Midbrain (tissue), 1 donor: Measurements from ENCODE around the gene MAP7D1.
"Not testable (repeated sequence)": the region's sequence is repeated elsewhere in the genome, so short reads cannot be mapped to it uniquely, and the experiment has no call there.

Source experiments
- DNase-seq: peaks from one replicate; lab custom pipeline; 2025; lab: John Stamatoyannopoulos, UW

MAP7D1 gene

GRCh38 chr1:36203554-36204346 is 47.8 kb downstream of the MAP7D1 start:
- DNase-seq: peak; percentile 63

- peak; percentile 36 for DNase-seq
Observed at GRCh38 chr1:36204347-36204909, 48.5 kb downstream of the MAP7D1 start.

GRCh38 chr1:36206323-36206858 is 50.4 kb downstream of the MAP7D1 start:
- no peak for DNase-seq

- peak; percentile 26 for DNase-seq
Observed at GRCh38 chr1:36207339-36207738, 51.4 kb downstream of the MAP7D1 start.

- no peak for DNase-seq
Observed at GRCh38 chr1:36208978-36209703, 53.2 kb downstream of the MAP7D1 start.

- DNase-seq: no peak
Observed at GRCh38 chr1:36211307-36211706, 55.3 kb downstream of the MAP7D1 start.

- no peak for DNase-seq
Observed at GRCh38 chr1:36211841-36212240, 55.9 kb downstream of the MAP7D1 start.

GRCh38 chr1:36212782-36213181 is 56.8 kb downstream of the MAP7D1 start:
- DNase-seq: no peak

GRCh38 chr1:36217670-36218069 is 61.7 kb downstream of the MAP7D1 start:
- DNase-seq: peak; percentile 71

- not testable (repeated sequence) for DNase-seq
Observed at GRCh38 chr1:36221901-36222300, 65.9 kb downstream of the MAP7D1 start.

GRCh38 chr1:36222481-36223380 is 66.8 kb downstream of the MAP7D1 start:
- no peak for DNase-seq

- DNase-seq: peak; percentile 61
Observed at GRCh38 chr1:36223381-36223995, 67.5 kb downstream of the MAP7D1 start.

GRCh38 chr1:36223996-36224536 is 68.1 kb downstream of the MAP7D1 start, which contains the start of gene THRAP3:
Gene THRAP3, plus strand, starts transcription at chr1:36224443. Its CDS starts 58,121 bp downstream, at chr1:36282564.
- DNase-seq: peak; percentile 100

GRCh38 chr1:36224537-36225282 is 68.8 kb downstream of the MAP7D1 start:
- DNase-seq: no peak

GRCh38 chr1:36225283-36225899 is 69.4 kb downstream of the MAP7D1 start:
- no peak for DNase-seq

- not testable (repeated sequence) for DNase-seq
Observed at GRCh38 chr1:36230279-36230678, 74.3 kb downstream of the MAP7D1 start.
